Retinal pigment epithelial cell (primary cell): Measurements from ENCODE around the gene RALGAPA2.

ENCODE experiments used
- DNase-seq: peaks from one replicate; pipeline ENCODE4 v3.0.0-alpha.2; 2010; ENCODE audit warnings: low read depth
- H3K4me3 ChIP-seq: 2 replicates; pipeline ENCODE4 v1.5.1; 2011; ENCODE audit warnings: mild to moderate bottlenecking, low read length, control low read depth, moderate library complexity
- CTCF ChIP-seq: conservative IDR thresholded peaks from 2 replicates; pipeline ENCODE4 v1.5.1; 2011; ENCODE audit warnings: low read depth, low read length, control low read depth, inconsistent platforms

The RALGAPA2 gene

DNA sequence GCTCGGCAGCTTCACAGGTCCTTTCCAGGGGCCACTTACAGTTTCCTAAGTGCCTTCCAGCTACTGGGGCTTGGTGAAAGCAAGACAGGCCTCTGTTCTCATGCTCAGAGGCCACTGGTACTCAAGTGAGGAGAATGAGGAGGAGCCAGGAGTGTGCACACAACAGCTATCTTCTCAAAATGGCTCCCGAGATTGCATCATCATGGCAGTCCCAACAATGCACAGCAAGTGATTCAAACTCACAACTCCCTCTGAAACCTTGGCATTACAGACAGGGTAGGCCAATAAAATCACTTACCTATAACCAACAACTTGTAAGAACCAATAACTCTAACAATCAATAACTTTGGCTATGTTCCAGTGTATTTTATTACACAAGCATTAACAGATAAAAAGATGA lies 77.4 kb downstream of the RALGAPA2 start:
- H3K4me3 ChIP-seq, result no peak overlapping the region
- DNase-seq, result no peak
- TF ChIP-seq CTCF, result no peak

GRCh38 chr20:20632644-20633043 lies 79.8 kb downstream of the RALGAPA2 start:
- TF ChIP-seq CTCF, result no peak
- no peak overlapping the region for H3K4me3 ChIP-seq
- DNase-seq, result no peak

- H3K4me3 ChIP-seq, result no peak overlapping the region
- no peak for DNase-seq
- TF ChIP-seq CTCF, result no peak
Observed at GRCh38 chr20:20630551-20630950, 81.9 kb downstream of the RALGAPA2 start.

- TF ChIP-seq CTCF, result no peak
- DNase-seq, result no peak
- no peak overlapping the region for H3K4me3 ChIP-seq
Observed at GRCh38 chr20:20629556-20630188, 82.8 kb downstream of the RALGAPA2 start.

GRCh38 chr20:20628314-20628713 lies 84.1 kb downstream of the RALGAPA2 start:
- no peak overlapping the region for H3K4me3 ChIP-seq
- no peak for TF ChIP-seq CTCF
- no peak for DNase-seq

- H3K4me3 ChIP-seq, result no peak overlapping the region
- no peak for DNase-seq
- TF ChIP-seq CTCF, result no peak
Observed at GRCh38 chr20:20627471-20627870, 85.0 kb downstream of the RALGAPA2 start.

GRCh38 chr20:20624914-20625313 lies 87.5 kb downstream of the RALGAPA2 start:
- no peak overlapping the region for H3K4me3 ChIP-seq
- no peak for DNase-seq
- TF ChIP-seq CTCF, result no peak
